Ishikawa (cell line): ENCODE results near the gene TAC4.

Source experiments
- CEBPB ChIP-seq: IDR thresholded peaks from 2 replicates; pipeline ENCODE4 v1.6.1; 2012
- CREB1 ChIP-seq: IDR thresholded peaks from 2 replicates; pipeline ENCODE4 v1.6.1; 2012; ENCODE audit warnings: low read depth
- EP300 ChIP-seq: IDR thresholded peaks from 2 replicates; pipeline ENCODE4 v1.6.1; 2012; ENCODE audit warnings: borderline replicate concordance
- RAD21 ChIP-seq: IDR thresholded peaks from 2 replicates; pipeline ENCODE4 v1.6.1; 2012; ENCODE audit warnings: low read depth
- YY1 ChIP-seq: IDR thresholded peaks from 2 replicates; pipeline ENCODE4 v1.6.1; 2012; ENCODE audit warnings: low read depth
- ZBTB7A ChIP-seq: IDR thresholded peaks from 2 replicates; pipeline ENCODE4 v1.6.1; 2012; ENCODE audit warnings: low read depth
- TF ChIP-seq, protein P1 (sequence below): IDR thresholded peaks from 2 replicates; pipeline ENCODE4 v1.6.1; 2012

DNA sequence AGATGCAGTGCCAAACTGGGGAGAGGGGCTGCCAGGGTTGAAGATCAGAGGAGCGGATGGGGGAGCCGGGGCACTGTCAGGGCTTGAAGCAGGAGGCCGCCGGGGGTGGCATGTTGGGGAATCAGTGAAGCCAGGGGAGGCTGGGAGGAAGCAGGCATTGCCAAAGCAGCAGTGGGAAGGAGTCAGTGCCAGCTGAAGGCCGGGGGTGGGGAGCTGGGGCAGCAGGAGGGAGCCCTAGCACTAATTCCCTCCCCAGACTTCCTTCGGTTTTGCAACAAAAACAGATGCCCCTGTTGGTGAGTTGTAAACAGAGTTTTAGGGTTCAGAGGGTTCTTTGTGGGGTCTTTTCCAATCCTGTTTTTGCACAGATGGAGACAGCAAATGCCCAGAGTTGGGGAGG, 10.9 kb upstream of the TAC4 start:
- TF ChIP-seq CEBPB (no peak), YY1 (no peak), ZBTB7A (no peak), EP300 (no peak), RAD21 (no peak), CREB1 (no peak)
- TF ChIP-seq, protein P1, sequence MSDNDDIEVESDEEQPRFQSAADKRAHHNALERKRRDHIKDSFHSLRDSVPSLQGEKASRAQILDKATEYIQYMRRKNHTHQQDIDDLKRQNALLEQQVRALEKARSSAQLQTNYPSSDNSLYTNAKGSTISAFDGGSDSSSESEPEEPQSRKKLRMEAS: no peak
